ENCODE results near the gene ABT1. TPM values are rescaled to one million over a fixed set of nuclear protein-coding genes. Genes with fewer than 3 reads are reported as not detected.

ABT1 gene
- total RNA-seq, 1 experiment from 2014 or later: 21.6 TPM

DNA sequence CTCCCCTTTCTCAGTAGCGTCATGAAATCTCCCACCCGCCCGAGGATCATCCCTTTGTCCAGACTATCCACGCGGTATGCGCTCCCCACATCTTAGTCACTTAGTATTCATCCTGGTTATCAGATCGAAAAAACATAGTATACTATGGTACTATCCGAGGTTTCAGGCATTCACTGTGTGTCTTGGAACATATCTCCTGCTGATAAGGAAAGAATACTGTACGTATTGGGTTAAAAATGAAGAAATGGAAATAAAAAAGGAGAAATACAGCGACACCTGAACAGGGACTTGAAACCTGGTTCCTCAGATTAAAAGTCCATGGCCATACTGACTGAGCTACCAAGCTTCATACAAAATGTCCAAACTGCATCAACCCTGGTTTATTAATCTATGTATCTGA is 44.5 kb upstream of the ABT1 start:
- DNase-seq (ENCODE audit: low spot score) (no peak), ATAC-seq (no peak)
- ChIA-PET CTCF (interaction anchor here (2.1 kb wide), 1 partner anchor 210 kb away, joined by 13 read pairs; no protein-coding TSS in a partner anchor), POLR2A (interaction anchor here (1.1 kb wide), 1 partner anchor 428 kb away, joined by 3 read pairs; no protein-coding TSS in a partner anchor)
- Mint-ChIP-seq H3K4me3 (no peak overlapping the region), H3K9me3 (no peaks in the 10 kb centered on the region), H3K27ac (no peak overlapping the region), H3K36me3 (no peaks in the 10 kb centered on the region), H3K4me1 (peaks cover 22% of the 10 kb centered on the region), H3K27me3 (ENCODE audit: low read depth) (no peaks in the 10 kb centered on the region)
- TF ChIP-seq, protein P1, sequence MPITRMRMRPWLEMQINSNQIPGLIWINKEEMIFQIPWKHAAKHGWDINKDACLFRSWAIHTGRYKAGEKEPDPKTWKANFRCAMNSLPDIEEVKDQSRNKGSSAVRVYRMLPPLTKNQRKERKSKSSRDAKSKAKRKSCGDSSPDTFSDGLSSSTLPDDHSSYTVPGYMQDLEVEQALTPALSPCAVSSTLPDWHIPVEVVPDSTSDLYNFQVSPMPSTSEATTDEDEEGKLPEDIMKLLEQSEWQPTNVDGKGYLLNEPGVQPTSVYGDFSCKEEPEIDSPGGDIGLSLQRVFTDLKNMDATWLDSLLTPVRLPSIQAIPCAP (CRISPR knock-in tag; IDR thresholded peaks at IDR 0.05): no peak
- TF ChIP-seq, protein P2, sequence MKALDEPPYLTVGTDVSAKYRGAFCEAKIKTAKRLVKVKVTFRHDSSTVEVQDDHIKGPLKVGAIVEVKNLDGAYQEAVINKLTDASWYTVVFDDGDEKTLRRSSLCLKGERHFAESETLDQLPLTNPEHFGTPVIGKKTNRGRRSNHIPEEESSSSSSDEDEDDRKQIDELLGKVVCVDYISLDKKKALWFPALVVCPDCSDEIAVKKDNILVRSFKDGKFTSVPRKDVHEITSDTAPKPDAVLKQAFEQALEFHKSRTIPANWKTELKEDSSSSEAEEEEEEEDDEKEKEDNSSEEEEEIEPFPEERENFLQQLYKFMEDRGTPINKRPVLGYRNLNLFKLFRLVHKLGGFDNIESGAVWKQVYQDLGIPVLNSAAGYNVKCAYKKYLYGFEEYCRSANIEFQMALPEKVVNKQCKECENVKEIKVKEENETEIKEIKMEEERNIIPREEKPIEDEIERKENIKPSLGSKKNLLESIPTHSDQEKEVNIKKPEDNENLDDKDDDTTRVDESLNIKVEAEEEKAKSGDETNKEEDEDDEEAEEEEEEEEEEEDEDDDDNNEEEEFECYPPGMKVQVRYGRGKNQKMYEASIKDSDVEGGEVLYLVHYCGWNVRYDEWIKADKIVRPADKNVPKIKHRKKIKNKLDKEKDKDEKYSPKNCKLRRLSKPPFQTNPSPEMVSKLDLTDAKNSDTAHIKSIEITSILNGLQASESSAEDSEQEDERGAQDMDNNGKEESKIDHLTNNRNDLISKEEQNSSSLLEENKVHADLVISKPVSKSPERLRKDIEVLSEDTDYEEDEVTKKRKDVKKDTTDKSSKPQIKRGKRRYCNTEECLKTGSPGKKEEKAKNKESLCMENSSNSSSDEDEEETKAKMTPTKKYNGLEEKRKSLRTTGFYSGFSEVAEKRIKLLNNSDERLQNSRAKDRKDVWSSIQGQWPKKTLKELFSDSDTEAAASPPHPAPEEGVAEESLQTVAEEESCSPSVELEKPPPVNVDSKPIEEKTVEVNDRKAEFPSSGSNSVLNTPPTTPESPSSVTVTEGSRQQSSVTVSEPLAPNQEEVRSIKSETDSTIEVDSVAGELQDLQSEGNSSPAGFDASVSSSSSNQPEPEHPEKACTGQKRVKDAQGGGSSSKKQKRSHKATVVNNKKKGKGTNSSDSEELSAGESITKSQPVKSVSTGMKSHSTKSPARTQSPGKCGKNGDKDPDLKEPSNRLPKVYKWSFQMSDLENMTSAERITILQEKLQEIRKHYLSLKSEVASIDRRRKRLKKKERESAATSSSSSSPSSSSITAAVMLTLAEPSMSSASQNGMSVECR (CRISPR knock-in tag; IDR thresholded peaks at IDR 0.05; ENCODE audit: borderline replicate concordance): no peak

DNA sequence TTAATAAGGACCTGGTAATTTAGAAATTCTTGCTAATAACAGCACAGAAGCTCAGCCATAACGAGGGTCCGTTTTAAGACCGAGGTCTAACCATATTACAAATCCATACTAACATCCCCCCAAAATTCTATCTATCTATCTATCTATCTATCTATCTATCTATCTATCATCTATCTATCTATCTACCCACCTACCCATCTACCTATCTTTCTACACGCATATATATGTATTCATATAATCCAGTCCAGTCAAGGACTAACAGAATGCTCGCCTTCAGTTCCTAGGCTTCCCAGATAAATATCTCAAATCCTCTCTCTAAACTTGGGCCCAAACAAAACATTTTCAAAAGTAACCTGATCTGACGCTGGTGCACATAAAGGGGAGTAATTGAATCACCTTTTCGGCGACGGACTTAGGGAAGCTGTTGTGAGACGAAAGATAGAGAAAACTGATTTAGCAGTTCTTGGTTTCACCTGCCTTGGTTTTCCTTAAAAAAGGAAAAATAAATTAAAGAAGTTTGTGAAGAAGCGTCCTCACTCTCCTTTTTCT is 44.0 kb upstream of the ABT1 start:
- DNase-seq (ENCODE audit: low spot score): no peak
- CTCF ChIA-PET: interaction anchor here (1.5 kb wide), 1 partner anchor 211 kb away, joined by 5 read pairs; no protein-coding TSS in a partner anchor
- POLR2A ChIA-PET: interaction anchor here (1.1 kb wide), 1 partner anchor 428 kb away, joined by 3 read pairs; no protein-coding TSS in a partner anchor
- no peak for TF ChIP-seq OVOL2 (CRISPR knock-in tag; IDR thresholded peaks at IDR 0.05; ENCODE audit: borderline replicate concordance)
- TF ChIP-seq, protein P3, sequence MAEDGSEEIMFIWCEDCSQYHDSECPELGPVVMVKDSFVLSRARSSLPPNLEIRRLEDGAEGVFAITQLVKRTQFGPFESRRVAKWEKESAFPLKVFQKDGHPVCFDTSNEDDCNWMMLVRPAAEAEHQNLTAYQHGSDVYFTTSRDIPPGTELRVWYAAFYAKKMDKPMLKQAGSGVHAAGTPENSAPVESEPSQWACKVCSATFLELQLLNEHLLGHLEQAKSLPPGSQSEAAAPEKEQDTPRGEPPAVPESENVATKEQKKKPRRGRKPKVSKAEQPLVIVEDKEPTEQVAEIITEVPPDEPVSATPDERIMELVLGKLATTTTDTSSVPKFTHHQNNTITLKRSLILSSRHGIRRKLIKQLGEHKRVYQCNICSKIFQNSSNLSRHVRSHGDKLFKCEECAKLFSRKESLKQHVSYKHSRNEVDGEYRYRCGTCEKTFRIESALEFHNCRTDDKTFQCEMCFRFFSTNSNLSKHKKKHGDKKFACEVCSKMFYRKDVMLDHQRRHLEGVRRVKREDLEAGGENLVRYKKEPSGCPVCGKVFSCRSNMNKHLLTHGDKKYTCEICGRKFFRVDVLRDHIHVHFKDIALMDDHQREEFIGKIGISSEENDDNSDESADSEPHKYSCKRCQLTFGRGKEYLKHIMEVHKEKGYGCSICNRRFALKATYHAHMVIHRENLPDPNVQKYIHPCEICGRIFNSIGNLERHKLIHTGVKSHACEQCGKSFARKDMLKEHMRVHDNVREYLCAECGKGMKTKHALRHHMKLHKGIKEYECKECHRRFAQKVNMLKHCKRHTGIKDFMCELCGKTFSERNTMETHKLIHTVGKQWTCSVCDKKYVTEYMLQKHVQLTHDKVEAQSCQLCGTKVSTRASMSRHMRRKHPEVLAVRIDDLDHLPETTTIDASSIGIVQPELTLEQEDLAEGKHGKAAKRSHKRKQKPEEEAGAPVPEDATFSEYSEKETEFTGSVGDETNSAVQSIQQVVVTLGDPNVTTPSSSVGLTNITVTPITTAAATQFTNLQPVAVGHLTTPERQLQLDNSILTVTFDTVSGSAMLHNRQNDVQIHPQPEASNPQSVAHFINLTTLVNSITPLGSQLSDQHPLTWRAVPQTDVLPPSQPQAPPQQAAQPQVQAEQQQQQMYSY (CRISPR knock-in tag; IDR thresholded peaks at IDR 0.05): no peak
- TF ChIP-seq CBFB (CRISPR knock-in tag; IDR thresholded peaks at IDR 0.05; ENCODE audit: low read depth): no peak
- TF ChIP-seq CREB1 (CRISPR knock-in tag; IDR thresholded peaks at IDR 0.05): no peak
- TF ChIP-seq, protein P4, sequence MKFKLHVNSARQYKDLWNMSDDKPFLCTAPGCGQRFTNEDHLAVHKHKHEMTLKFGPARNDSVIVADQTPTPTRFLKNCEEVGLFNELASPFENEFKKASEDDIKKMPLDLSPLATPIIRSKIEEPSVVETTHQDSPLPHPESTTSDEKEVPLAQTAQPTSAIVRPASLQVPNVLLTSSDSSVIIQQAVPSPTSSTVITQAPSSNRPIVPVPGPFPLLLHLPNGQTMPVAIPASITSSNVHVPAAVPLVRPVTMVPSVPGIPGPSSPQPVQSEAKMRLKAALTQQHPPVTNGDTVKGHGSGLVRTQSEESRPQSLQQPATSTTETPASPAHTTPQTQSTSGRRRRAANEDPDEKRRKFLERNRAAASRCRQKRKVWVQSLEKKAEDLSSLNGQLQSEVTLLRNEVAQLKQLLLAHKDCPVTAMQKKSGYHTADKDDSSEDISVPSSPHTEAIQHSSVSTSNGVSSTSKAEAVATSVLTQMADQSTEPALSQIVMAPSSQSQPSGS (CRISPR knock-in tag; IDR thresholded peaks at IDR 0.05; ENCODE audit: borderline replicate concordance, low read depth): no peak
- TF ChIP-seq, protein P5, sequence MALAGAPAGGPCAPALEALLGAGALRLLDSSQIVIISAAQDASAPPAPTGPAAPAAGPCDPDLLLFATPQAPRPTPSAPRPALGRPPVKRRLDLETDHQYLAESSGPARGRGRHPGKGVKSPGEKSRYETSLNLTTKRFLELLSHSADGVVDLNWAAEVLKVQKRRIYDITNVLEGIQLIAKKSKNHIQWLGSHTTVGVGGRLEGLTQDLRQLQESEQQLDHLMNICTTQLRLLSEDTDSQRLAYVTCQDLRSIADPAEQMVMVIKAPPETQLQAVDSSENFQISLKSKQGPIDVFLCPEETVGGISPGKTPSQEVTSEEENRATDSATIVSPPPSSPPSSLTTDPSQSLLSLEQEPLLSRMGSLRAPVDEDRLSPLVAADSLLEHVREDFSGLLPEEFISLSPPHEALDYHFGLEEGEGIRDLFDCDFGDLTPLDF (CRISPR knock-in tag; IDR thresholded peaks at IDR 0.05): no peak
- TF ChIP-seq MYBL2 (CRISPR knock-in tag; IDR thresholded peaks at IDR 0.05): no peak
- TF ChIP-seq TP53 (CRISPR knock-in tag; IDR thresholded peaks at IDR 0.05): no peak
- TF ChIP-seq, protein P6, sequence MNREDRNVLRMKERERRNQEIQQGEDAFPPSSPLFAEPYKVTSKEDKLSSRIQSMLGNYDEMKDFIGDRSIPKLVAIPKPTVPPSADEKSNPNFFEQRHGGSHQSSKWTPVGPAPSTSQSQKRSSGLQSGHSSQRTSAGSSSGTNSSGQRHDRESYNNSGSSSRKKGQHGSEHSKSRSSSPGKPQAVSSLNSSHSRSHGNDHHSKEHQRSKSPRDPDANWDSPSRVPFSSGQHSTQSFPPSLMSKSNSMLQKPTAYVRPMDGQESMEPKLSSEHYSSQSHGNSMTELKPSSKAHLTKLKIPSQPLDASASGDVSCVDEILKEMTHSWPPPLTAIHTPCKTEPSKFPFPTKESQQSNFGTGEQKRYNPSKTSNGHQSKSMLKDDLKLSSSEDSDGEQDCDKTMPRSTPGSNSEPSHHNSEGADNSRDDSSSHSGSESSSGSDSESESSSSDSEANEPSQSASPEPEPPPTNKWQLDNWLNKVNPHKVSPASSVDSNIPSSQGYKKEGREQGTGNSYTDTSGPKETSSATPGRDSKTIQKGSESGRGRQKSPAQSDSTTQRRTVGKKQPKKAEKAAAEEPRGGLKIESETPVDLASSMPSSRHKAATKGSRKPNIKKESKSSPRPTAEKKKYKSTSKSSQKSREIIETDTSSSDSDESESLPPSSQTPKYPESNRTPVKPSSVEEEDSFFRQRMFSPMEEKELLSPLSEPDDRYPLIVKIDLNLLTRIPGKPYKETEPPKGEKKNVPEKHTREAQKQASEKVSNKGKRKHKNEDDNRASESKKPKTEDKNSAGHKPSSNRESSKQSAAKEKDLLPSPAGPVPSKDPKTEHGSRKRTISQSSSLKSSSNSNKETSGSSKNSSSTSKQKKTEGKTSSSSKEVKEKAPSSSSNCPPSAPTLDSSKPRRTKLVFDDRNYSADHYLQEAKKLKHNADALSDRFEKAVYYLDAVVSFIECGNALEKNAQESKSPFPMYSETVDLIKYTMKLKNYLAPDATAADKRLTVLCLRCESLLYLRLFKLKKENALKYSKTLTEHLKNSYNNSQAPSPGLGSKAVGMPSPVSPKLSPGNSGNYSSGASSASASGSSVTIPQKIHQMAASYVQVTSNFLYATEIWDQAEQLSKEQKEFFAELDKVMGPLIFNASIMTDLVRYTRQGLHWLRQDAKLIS (CRISPR knock-in tag; IDR thresholded peaks at IDR 0.05; ENCODE audit: borderline replicate concordance): no peak
- no peak for TF ChIP-seq KAT7 (CRISPR knock-in tag; IDR thresholded peaks at IDR 0.05; ENCODE audit: borderline replicate concordance)
- TF ChIP-seq, protein P2 (CRISPR knock-in tag; IDR thresholded peaks at IDR 0.05; ENCODE audit: borderline replicate concordance): no peak

More for the DNA sequence above, 44.0 kb upstream of the ABT1 start:
- Mint-ChIP-seq H3K4me3 (no peak overlapping the region), H3K4me1 (peaks cover 22% of the 10 kb centered on the region), H3K27me3 (ENCODE audit: low read depth) (no peaks in the 10 kb centered on the region), H3K36me3 (no peaks in the 10 kb centered on the region), H3K27ac (no peak overlapping the region), H3K9me3 (no peaks in the 10 kb centered on the region)
- no peak for ATAC-seq
